Gastrocnemius medialis (tissue), 4 donors: ENCODE measurements around the gene RPS18.

Experiments used
- POLR2A ChIP-seq, 2 donors: fragments of 450-650 bp; IDR thresholded peaks; one replicate each; pipeline ENCODE4 v1.6.1; 2017; ENCODE audit warnings: antibody characterized with exemption in 2 of 2, mild to moderate bottlenecking in 2 of 2, moderate library complexity in 2 of 2
- TF ChIP-seq, protein P1 (sequence below), 5 experiments: fragments of 450-650 bp in 3 of 5; fragments of 200-600 bp in 2 of 5; sonication (generic) in 2 of 5; IDR thresholded peaks in 4 of 5; conservative IDR thresholded peaks in 1 of 5; 1 replicate in 4 of 5; 2 replicates in 1 of 5; pipeline ENCODE4 v1.5.1; 2016 to 2019; ENCODE audit warnings: antibody characterized with exemption in 5 of 5, mild to moderate bottlenecking in 3 of 5, moderate library complexity in 3 of 5

DNA sequence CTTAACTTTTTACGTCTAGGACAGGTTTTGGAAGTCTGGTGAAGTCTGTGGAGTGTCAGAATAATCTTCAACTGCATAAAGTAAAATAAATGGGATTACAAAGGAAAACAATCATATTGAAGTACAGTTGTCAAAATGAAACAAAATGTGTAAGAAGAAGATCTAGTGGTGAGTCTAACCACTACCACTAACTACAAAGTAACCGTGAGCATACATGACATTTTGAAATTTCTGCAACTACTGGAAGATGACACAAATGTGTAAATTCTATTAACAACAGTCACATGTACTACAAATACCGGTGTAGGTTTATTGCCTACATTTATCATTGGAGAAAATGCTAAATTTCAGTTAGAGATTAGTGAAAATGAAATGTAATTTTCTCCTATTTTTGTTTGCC, 29.9 kb upstream of the RPS18 start:
- TF ChIP-seq, protein P1, sequence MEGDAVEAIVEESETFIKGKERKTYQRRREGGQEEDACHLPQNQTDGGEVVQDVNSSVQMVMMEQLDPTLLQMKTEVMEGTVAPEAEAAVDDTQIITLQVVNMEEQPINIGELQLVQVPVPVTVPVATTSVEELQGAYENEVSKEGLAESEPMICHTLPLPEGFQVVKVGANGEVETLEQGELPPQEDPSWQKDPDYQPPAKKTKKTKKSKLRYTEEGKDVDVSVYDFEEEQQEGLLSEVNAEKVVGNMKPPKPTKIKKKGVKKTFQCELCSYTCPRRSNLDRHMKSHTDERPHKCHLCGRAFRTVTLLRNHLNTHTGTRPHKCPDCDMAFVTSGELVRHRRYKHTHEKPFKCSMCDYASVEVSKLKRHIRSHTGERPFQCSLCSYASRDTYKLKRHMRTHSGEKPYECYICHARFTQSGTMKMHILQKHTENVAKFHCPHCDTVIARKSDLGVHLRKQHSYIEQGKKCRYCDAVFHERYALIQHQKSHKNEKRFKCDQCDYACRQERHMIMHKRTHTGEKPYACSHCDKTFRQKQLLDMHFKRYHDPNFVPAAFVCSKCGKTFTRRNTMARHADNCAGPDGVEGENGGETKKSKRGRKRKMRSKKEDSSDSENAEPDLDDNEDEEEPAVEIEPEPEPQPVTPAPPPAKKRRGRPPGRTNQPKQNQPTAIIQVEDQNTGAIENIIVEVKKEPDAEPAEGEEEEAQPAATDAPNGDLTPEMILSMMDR (IDR thresholded peaks at IDR 0.05 in 4 of 5, conservative IDR thresholded peaks at IDR 0.05 in 1 of 5) = no peak
- no peak for TF ChIP-seq POLR2A (IDR thresholded peaks at IDR 0.05)
